Measurements from ENCODE around the gene ANKMY1.

ANKMY1 gene

GRCh38 chr2:240479111-240479501 lies 78.7 kb downstream of the ANKMY1 start:
- no peak overlapping the region for H3K4me2 ChIP-seq (ENCODE audit: low read length)
- no peak overlapping the region for H2AFZ ChIP-seq (ENCODE audit: low read depth, low read length)
- no peak overlapping the region for H3K27ac ChIP-seq (ENCODE audit: low read length)
- TF ChIP-seq EZH2phosphoT487 (IDR thresholded peaks at IDR 0.05; ENCODE audit: low read depth) (no peak), CTCF (IDR thresholded peaks at IDR 0.05; ENCODE audit: low read depth, low read length) (no peak)
- H3K27me3 ChIP-seq (ENCODE audit: low read depth, low read length) = no peaks in the 10 kb centered on the region
- no peaks in the 10 kb centered on the region for H4K20me1 ChIP-seq (ENCODE audit: insufficient read depth, low read length)
- no peaks in the 10 kb centered on the region for H3K79me2 ChIP-seq (ENCODE audit: low read length)
- H3K9me3 ChIP-seq (ENCODE audit: insufficient read depth, low read length) = no peaks in the 10 kb centered on the region
- no peak overlapping the region for H3K9ac ChIP-seq (ENCODE audit: low read length)
- H3K36me3 ChIP-seq (replicated peaks; ENCODE audit: low read depth, low read length) = peaks cover 3% of the 10 kb centered on the region
- no peaks in the 10 kb centered on the region for H3K4me1 ChIP-seq (ENCODE audit: low read length)
- H3K4me3 ChIP-seq (ENCODE audit: low read length) = no peak overlapping the region

- no peak overlapping the region for H3K4me3 ChIP-seq (ENCODE audit: low read length)
Measured at GRCh38 chr2:240478346-240479110, 79.3 kb downstream of the ANKMY1 start.

GRCh38 chr2:240477916-240478315 lies 79.9 kb downstream of the ANKMY1 start:
- Histone ChIP-seq H3K27ac (ENCODE audit: low read length) (no peak overlapping the region), H3K9ac (ENCODE audit: low read length) (no peak overlapping the region), H3K27me3 (ENCODE audit: low read depth, low read length) (no peaks in the 10 kb centered on the region), H3K4me3 (ENCODE audit: low read length) (no peak overlapping the region), H2AFZ (ENCODE audit: low read depth, low read length) (no peak overlapping the region), H3K79me2 (ENCODE audit: low read length) (no peaks in the 10 kb centered on the region), H3K4me1 (ENCODE audit: low read length) (no peaks in the 10 kb centered on the region), H3K9me3 (ENCODE audit: insufficient read depth, low read length) (0 out of 2 replicates have a peak, but pooled peaks cover 5% of the 10 kb centered on the region), H3K36me3 (replicated peaks; ENCODE audit: low read depth, low read length) (peaks cover 3% of the 10 kb centered on the region), H4K20me1 (ENCODE audit: insufficient read depth, low read length) (no peaks in the 10 kb centered on the region), H3K4me2 (ENCODE audit: low read length) (no peak overlapping the region)
- TF ChIP-seq EZH2phosphoT487 (IDR thresholded peaks at IDR 0.05; ENCODE audit: low read depth) (no peak), CTCF (IDR thresholded peaks at IDR 0.05; ENCODE audit: low read depth, low read length) (no peak)

More at GRCh38 chr2:240478346-240479110, 79.3 kb downstream of the ANKMY1 start:
- Histone ChIP-seq H3K27me3 (ENCODE audit: low read depth, low read length) (no peaks in the 10 kb centered on the region), H3K9ac (ENCODE audit: low read length) (no peak overlapping the region), H3K4me2 (ENCODE audit: low read length) (no peak overlapping the region), H3K27ac (ENCODE audit: low read length) (no peak overlapping the region), H4K20me1 (ENCODE audit: insufficient read depth, low read length) (no peaks in the 10 kb centered on the region), H3K79me2 (ENCODE audit: low read length) (no peaks in the 10 kb centered on the region), H3K4me1 (ENCODE audit: low read length) (no peaks in the 10 kb centered on the region), H2AFZ (ENCODE audit: low read depth, low read length) (no peak overlapping the region), H3K36me3 (replicated peaks; ENCODE audit: low read depth, low read length) (peaks cover 3% of the 10 kb centered on the region), H3K9me3 (ENCODE audit: insufficient read depth, low read length) (0 out of 2 replicates have a peak, but pooled peaks cover 3% of the 10 kb centered on the region)
- TF ChIP-seq CTCF (IDR thresholded peaks at IDR 0.05; ENCODE audit: low read depth, low read length) (no peak), EZH2phosphoT487 (IDR thresholded peaks at IDR 0.05; ENCODE audit: low read depth) (no peak)

GRCh38 chr2:240473211-240473610 lies 84.6 kb downstream of the ANKMY1 start:
- Histone ChIP-seq H3K36me3 (replicated peaks; ENCODE audit: low read depth, low read length) (peaks cover 9% of the 10 kb centered on the region), H3K27me3 (ENCODE audit: low read depth, low read length) (no peaks in the 10 kb centered on the region), H3K9me3 (ENCODE audit: insufficient read depth, low read length) (0 out of 2 replicates have a peak, but pooled peaks cover 5% of the 10 kb centered on the region), H3K27ac (ENCODE audit: low read length) (no peak overlapping the region), H2AFZ (ENCODE audit: low read depth, low read length) (no peak overlapping the region), H3K4me1 (ENCODE audit: low read length) (peaks cover 15% of the 10 kb centered on the region), H3K79me2 (ENCODE audit: low read length) (no peaks in the 10 kb centered on the region), H3K9ac (ENCODE audit: low read length) (no peak overlapping the region), H3K4me3 (ENCODE audit: low read length) (no peak overlapping the region), H3K4me2 (ENCODE audit: low read length) (no peak overlapping the region), H4K20me1 (ENCODE audit: insufficient read depth, low read length) (peaks cover 7% of the 10 kb centered on the region; the same call in 1 of the 2 replicates)
- no peak for TF ChIP-seq EZH2phosphoT487 (IDR thresholded peaks at IDR 0.05; ENCODE audit: low read depth)
- no peak for TF ChIP-seq CTCF (IDR thresholded peaks at IDR 0.05; ENCODE audit: low read depth, low read length)

Measured in OCI-LY3 (cell line).